OCI-LY7 (cell line): ENCODE measurements around the gene ST8SIA5.

Experiments used
- CTCF ChIP-seq: fragments of 200-600 bp; sonication (generic); conservative IDR thresholded peaks from 2 replicates; pipeline ENCODE4 v1.5.1; 2014; ENCODE audit warnings: mild to moderate bottlenecking, antibody characterized with exemption, low read length, moderate library complexity, mixed read lengths
- EZH2phosphoT487 ChIP-seq: fragments of 200-600 bp; sonication (generic); IDR thresholded peaks from 2 replicates; pipeline ENCODE4 v1.6.1; 2018; ENCODE audit warnings: low read depth, borderline replicate concordance, mild to moderate bottlenecking, mixed run types, antibody characterized with exemption, low read length, moderate library complexity, mixed read lengths

DNA sequence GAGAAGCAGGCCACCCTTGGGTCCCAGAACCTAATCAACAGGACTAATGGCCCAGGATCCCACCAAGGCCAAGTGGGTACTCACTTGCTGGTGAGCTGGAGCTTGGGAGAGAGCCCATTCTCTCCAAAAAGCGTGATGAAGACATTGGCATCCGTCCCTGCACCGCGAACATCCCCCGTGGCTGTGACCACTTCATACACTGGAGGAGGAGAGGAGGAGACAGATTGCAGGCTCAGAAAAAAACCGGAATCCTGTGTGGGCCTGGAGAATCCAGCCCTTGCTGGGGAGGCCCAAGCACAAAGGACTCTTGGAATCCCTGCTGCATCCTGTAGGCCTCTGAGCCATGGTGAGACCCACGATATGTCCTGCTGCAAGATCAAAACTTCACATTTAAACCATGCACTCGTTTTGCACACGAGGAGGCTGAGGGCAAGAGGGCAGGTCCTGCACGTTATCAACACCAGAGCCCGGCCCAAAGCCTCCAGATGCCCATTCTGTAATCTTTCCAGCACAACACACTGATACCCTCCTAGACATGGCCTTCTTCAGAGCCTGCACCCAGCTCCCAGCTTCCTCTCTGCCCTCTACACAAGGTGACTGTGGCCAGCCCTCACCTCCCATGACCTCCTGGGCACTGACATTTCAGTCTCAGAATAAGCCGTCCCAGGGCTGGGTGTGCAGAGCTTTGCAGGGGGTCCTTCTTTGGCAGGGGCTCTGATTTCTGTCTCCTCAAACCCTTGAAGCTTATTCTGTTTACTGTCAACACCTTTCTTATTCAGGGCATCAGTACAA lies 107.6 kb downstream of the ST8SIA5 start:
- TF ChIP-seq CTCF: no peak
- TF ChIP-seq EZH2phosphoT487: no peak
